Inflammatory macrophage treated with lipopolysaccharide for 1 hour (primary cell): ENCODE data around the gene APOO.
"Not testable (repeated sequence)": the region's sequence is repeated elsewhere in the genome, so short reads cannot be mapped to it uniquely, and the experiment has no call there.

Source experiments
- DNase-seq, 2 donors: peaks; one replicate each; pipeline ENCODE4 v3.0.0-alpha.2; 2020 to 2022

APOO gene

GRCh38 chrX:23902419-23902818 is 5.3 kb downstream of the APOO start:
- DNase-seq, result peak in 1 of 2 donors; percentile 69

GRCh38 chrX:23901805-23902204 is 5.9 kb downstream of the APOO start:
- peak; percentile 75 for DNase-seq

GRCh38 chrX:23901060-23901459 is 6.7 kb downstream of the APOO start:
- DNase-seq, result peak; percentile 58 to 91

- peak; percentile 47 to 77 for DNase-seq
Measured at GRCh38 chrX:23900220-23900797, 7.4 kb downstream of the APOO start.

- peak in 1 of 2 donors; percentile 51 for DNase-seq
Measured at GRCh38 chrX:23898412-23898959, 9.3 kb downstream of the APOO start.

GRCh38 chrX:23896981-23897380 is 10.8 kb downstream of the APOO start:
- no peak for DNase-seq

GRCh38 chrX:23896539-23896938 is 11.2 kb downstream of the APOO start:
- not testable (repeated sequence) for DNase-seq

- DNase-seq, result not testable (repeated sequence)
Measured at GRCh38 chrX:23894993-23895392, 12.7 kb downstream of the APOO start.

- no peak for DNase-seq
Measured at GRCh38 chrX:23890933-23891332, 16.8 kb downstream of the APOO start.

- no peak for DNase-seq
Measured at GRCh38 chrX:23888887-23889501, 18.7 kb downstream of the APOO start.

GRCh38 chrX:23887918-23888317 is 19.8 kb downstream of the APOO start:
- no peak for DNase-seq

GRCh38 chrX:23887451-23887850 is 20.3 kb downstream of the APOO start:
- DNase-seq, result no peak

GRCh38 chrX:23885803-23886202 is 21.9 kb downstream of the APOO start:
- no peak for DNase-seq

GRCh38 chrX:23884427-23885024 is 23.2 kb downstream of the APOO start:
- DNase-seq, result peak; percentile 79 to 90

GRCh38 chrX:23883737-23884354 is 23.9 kb downstream of the APOO start:
- peak; percentile 62 to 94 for DNase-seq

- no peak for DNase-seq
Measured at GRCh38 chrX:23879380-23880090, 28.2 kb downstream of the APOO start.

- peak; percentile 74 to 81 for DNase-seq
Measured at GRCh38 chrX:23871905-23872546, 35.7 kb downstream of the APOO start.

GRCh38 chrX:23870041-23870440 is 37.7 kb downstream of the APOO start:
- DNase-seq, result no peak

- DNase-seq, result no peak
Measured at GRCh38 chrX:23864742-23865326, 42.9 kb downstream of the APOO start.

GRCh38 chrX:23861952-23862351 is 45.8 kb downstream of the APOO start:
- not testable (repeated sequence) for DNase-seq

GRCh38 chrX:23861215-23861896 is 46.4 kb downstream of the APOO start:
- DNase-seq, result no peak
